ENCODE results near the gene RFLNA. TPM values are rescaled to one million over a fixed set of nuclear protein-coding genes. Genes with fewer than 3 reads are reported as not detected.

The RFLNA gene
- total RNA-seq, 2 experiments from 2014 or later = not detected

GRCh38 chr12:124273630-124274029 is 21.3 kb upstream of the RFLNA start:
- Mint-ChIP-seq H3K36me3 (ENCODE audit: low read depth) (no peaks in the 10 kb centered on the region), H3K9me3 (no peaks in the 10 kb centered on the region), H3K27me3 (peaks cover 9% of the 10 kb centered on the region), H3K4me1 (ENCODE audit: low read depth) (no peaks in the 10 kb centered on the region), H3K4me3 (no peak overlapping the region), H3K27ac (no peak overlapping the region)
- peak in 2 of 14 experiments; percentile 21 to 43 for DNase-seq
- H3K4me3 ChIP-seq (ENCODE audit: low read length) = no peak overlapping the region
- H3K27ac ChIP-seq (ENCODE audit: low read depth in 1 of 2, low read length in 2 of 2) = no peak overlapping the region
- no peak for TF ChIP-seq CTCF (IDR thresholded peaks at IDR 0.05)
- peaks cover 0 to 4% of the 10 kb centered on the region in 2 experiments for H3K9me3 ChIP-seq (ENCODE audit: control insufficient read depth in 1 of 2, insufficient read depth in 1 of 2, low read length in 2 of 2)
- no peaks in the 10 kb centered on the region for H3K4me1 ChIP-seq (ENCODE audit: insufficient read depth, low read length)
- ATAC-seq (ENCODE audit: poor library complexity) = no peak
- no peaks in the 10 kb centered on the region for H3K36me3 ChIP-seq (ENCODE audit: insufficient read depth, low read length)
- ChIA-PET POLR2A (no interaction called here), CTCF (no interaction called here)
- peaks cover 7 to 8% of the 10 kb centered on the region in 2 experiments for H3K27me3 ChIP-seq (ENCODE audit: control insufficient read depth in 1 of 2, insufficient read depth in 2 of 2, low read length in 2 of 2)
- intact Hi-C loops (cut with DNase I, micrococcal nuclease) = no loop called here

- no peak for TF ChIP-seq CTCF (IDR thresholded peaks at IDR 0.05)
- POLR2A ChIA-PET = no interaction called here
- H3K4me3 ChIP-seq (ENCODE audit: low read length) = no peak overlapping the region
These were observed 18.6 kb upstream of the RFLNA start for GRCh38 chr12:124276337-124276736.

GRCh38 chr12:124277394-124278241 is 17.3 kb upstream of the RFLNA start:
- intact Hi-C loops (cut with DNase I, micrococcal nuclease) = no loop called here
- DNase-seq (no peak), ATAC-seq (ENCODE audit: poor library complexity) (no peak)
- ChIA-PET CTCF (no interaction called here), POLR2A (no interaction called here)
- no peak overlapping the region for H3K27ac ChIP-seq (ENCODE audit: low read depth in 1 of 2, low read length in 2 of 2)
- H3K36me3 ChIP-seq (ENCODE audit: insufficient read depth, low read length) = no peaks in the 10 kb centered on the region
- Mint-ChIP-seq H3K9me3 (no peaks in the 10 kb centered on the region), H3K4me1 (ENCODE audit: low read depth) (no peaks in the 10 kb centered on the region), H3K27me3 (peaks cover 37% of the 10 kb centered on the region), H3K27ac (no peak overlapping the region), H3K4me3 (no peak overlapping the region), H3K36me3 (ENCODE audit: low read depth) (no peaks in the 10 kb centered on the region)
- TF ChIP-seq CTCF (IDR thresholded peaks at IDR 0.05) = no peak
- H3K27me3 ChIP-seq (ENCODE audit: control insufficient read depth in 1 of 2, insufficient read depth in 2 of 2, low read length in 2 of 2) = peaks cover 14 to 17% of the 10 kb centered on the region in 2 experiments
- no peak overlapping the region for H3K4me3 ChIP-seq (ENCODE audit: low read length)
- H3K4me1 ChIP-seq (ENCODE audit: insufficient read depth, low read length) = no peaks in the 10 kb centered on the region
- peaks cover 0 to 9% of the 10 kb centered on the region in 2 experiments for H3K9me3 ChIP-seq (ENCODE audit: control insufficient read depth in 1 of 2, insufficient read depth in 1 of 2, low read length in 2 of 2)

More at GRCh38 chr12:124276337-124276736, 18.6 kb upstream of the RFLNA start:
- Histone ChIP-seq H3K4me1 (ENCODE audit: insufficient read depth, low read length) (no peaks in the 10 kb centered on the region), H3K27ac (ENCODE audit: low read depth in 1 of 2, low read length in 2 of 2) (no peak overlapping the region), H3K9me3 (ENCODE audit: control insufficient read depth in 1 of 2, insufficient read depth in 1 of 2, low read length in 2 of 2) (peaks cover 0 to 13% of the 10 kb centered on the region in 2 experiments), H3K27me3 (ENCODE audit: control insufficient read depth in 1 of 2, insufficient read depth in 2 of 2, low read length in 2 of 2) (peaks cover 12 to 14% of the 10 kb centered on the region in 2 experiments), H3K36me3 (ENCODE audit: insufficient read depth, low read length) (no peaks in the 10 kb centered on the region)
- no peaks in the 10 kb centered on the region for H3K9me3 Mint-ChIP-seq
- CTCF ChIA-PET = no interaction called here
- H3K36me3 Mint-ChIP-seq (ENCODE audit: low read depth) = no peaks in the 10 kb centered on the region
- intact Hi-C loops (cut with DNase I, micrococcal nuclease) = no loop called here
- H3K4me3 Mint-ChIP-seq = no peak overlapping the region
- H3K4me1 Mint-ChIP-seq (ENCODE audit: low read depth) = no peaks in the 10 kb centered on the region
- ATAC-seq (ENCODE audit: poor library complexity) (no peak), DNase-seq (no peak)
- H3K27ac Mint-ChIP-seq = no peak overlapping the region
- H3K27me3 Mint-ChIP-seq = peaks cover 30% of the 10 kb centered on the region

Data from CD4-positive, alpha-beta T cell (primary cell).